Embryonic facial prominence (tissue), 1 donor: ENCODE data around the gene TSC22D2.

Experiments used
- DNase-seq: peaks from one replicate; pipeline ENCODE4 v3.0.0-alpha.2; 2016; ENCODE audit errors: extremely low spot score

The TSC22D2 gene

GRCh38 chr3:150385296-150386242, 22.5 kb upstream of the TSC22D2 start:
- DNase-seq = no peak

GRCh38 chr3:150388498-150389418, 19.3 kb upstream of the TSC22D2 start:
- no peak for DNase-seq

GRCh38 chr3:150390087-150390486, 18.0 kb upstream of the TSC22D2 start:
- no peak for DNase-seq

- DNase-seq = no peak
Observed at GRCh38 chr3:150391161-150391560, 16.9 kb upstream of the TSC22D2 start.

GRCh38 chr3:150393745-150394144, 14.4 kb upstream of the TSC22D2 start:
- DNase-seq = no peak

- no peak for DNase-seq
Observed at GRCh38 chr3:150394606-150395005, 13.5 kb upstream of the TSC22D2 start.

GRCh38 chr3:150396491-150396890, 11.6 kb upstream of the TSC22D2 start:
- no peak for DNase-seq

GRCh38 chr3:150396956-150397550, 11.0 kb upstream of the TSC22D2 start:
- no peak for DNase-seq

- DNase-seq = no peak
Observed at GRCh38 chr3:150399060-150399459, 9.0 kb upstream of the TSC22D2 start.

- DNase-seq = no peak
Observed at GRCh38 chr3:150401285-150401684, 6.8 kb upstream of the TSC22D2 start.

GRCh38 chr3:150402217-150402616, 5.9 kb upstream of the TSC22D2 start:
- no peak for DNase-seq

GRCh38 chr3:150404023-150404422, 4.1 kb upstream of the TSC22D2 start:
- DNase-seq = no peak

- DNase-seq = no peak
Observed at GRCh38 chr3:150407051-150407807, 869 bp upstream of the TSC22D2 start.

GRCh38 chr3:150407808-150408220, 284 bp upstream of the TSC22D2 start:
- no peak for DNase-seq

- no peak for DNase-seq
Observed at GRCh38 chr3:150409125-150409511, 1.0 kb downstream of the TSC22D2 start.

- peak; percentile 37 for DNase-seq
Observed at GRCh38 chr3:150409512-150410310, 1.6 kb downstream of the TSC22D2 start.

- DNase-seq = no peak
Observed at GRCh38 chr3:150410311-150411105, 2.4 kb downstream of the TSC22D2 start.

- DNase-seq = no peak
Observed at GRCh38 chr3:150411106-150411460, 3.0 kb downstream of the TSC22D2 start.

- DNase-seq = no peak
Observed at GRCh38 chr3:150411546-150411945, 3.4 kb downstream of the TSC22D2 start.

- no peak for DNase-seq
Observed at GRCh38 chr3:150411976-150412375, 3.9 kb downstream of the TSC22D2 start.
